ENCODE data around the gene ZNF133. TPM values are rescaled to one million over a fixed set of nuclear protein-coding genes. Genes with fewer than 3 reads are reported as not detected.

The ZNF133 gene
- total and polyA plus RNA-seq, 2 of the 13 experiments (the other 11 are each of a cell fraction or from before 2014, with no cell fraction given) = 23.5 to 26.7 TPM

GRCh38 chr20:18287915-18288748, at the start of gene ZNF133 (continued):
- TF ChIP-seq ZNF784 (CRISPR knock-in tag; IDR thresholded peaks at IDR 0.05; ENCODE audit: borderline replicate concordance) = peak; percentile 57; the same call in 1 of the 2 replicates
- TF ChIP-seq ZNF225 (CRISPR knock-in tag; IDR thresholded peaks at IDR 0.05) = peak; percentile 64
- peak; percentile 65; the same call in 1 of the 2 replicates for TF ChIP-seq ZBTB44 (CRISPR knock-in tag; IDR thresholded peaks at IDR 0.05)
- TF ChIP-seq ZNF574 (CRISPR knock-in tag; IDR thresholded peaks at IDR 0.05) = peak; percentile 97
- TF ChIP-seq ZNF33A (CRISPR knock-in tag; IDR thresholded peaks at IDR 0.05; ENCODE audit: borderline replicate concordance) = no peak
- TF ChIP-seq RBM39 (IDR thresholded peaks at IDR 0.05; ENCODE audit: low read depth, low read length, poor library complexity, severe bottlenecking) = peak; percentile 23
- TF ChIP-seq ZNF562 (CRISPR knock-in tag; IDR thresholded peaks at IDR 0.05; ENCODE audit: borderline replicate concordance) = no peak
- TF ChIP-seq DMAP1 (CRISPR knock-in tag; IDR thresholded peaks at IDR 0.05) = peak; percentile 96
- no peak for TF ChIP-seq CCAR2 (optimal IDR thresholded peaks at IDR 0.05; ENCODE audit: low read depth, low read length)
- peak; percentile 68; the same call in 1 of the 2 replicates for TF ChIP-seq ZFP62 (CRISPR knock-in tag; IDR thresholded peaks at IDR 0.05)
- TF ChIP-seq ZNF350 (CRISPR knock-in tag; IDR thresholded peaks at IDR 0.05; ENCODE audit: borderline replicate concordance, low read depth) = peak; percentile 99
- peak; percentile 93; the same call in 1 of the 2 replicates for TF ChIP-seq THAP9 (CRISPR knock-in tag; IDR thresholded peaks at IDR 0.05; ENCODE audit: borderline replicate concordance)
- peak; percentile 99 for TF ChIP-seq ZFX (CRISPR knock-in tag; IDR thresholded peaks at IDR 0.05; ENCODE audit: low read depth)
- no peak; the same call in 1 of the 2 replicates for TF ChIP-seq ZBTB46 (CRISPR knock-in tag; IDR thresholded peaks at IDR 0.05; ENCODE audit: borderline replicate concordance)
- TF ChIP-seq NFE2 (CRISPR knock-in tag; IDR thresholded peaks at IDR 0.05) = no peak
